Ishikawa (cell line): Measurements from ENCODE around the gene SYVN1.

Experiments used
- CEBPB ChIP-seq: IDR thresholded peaks from 2 replicates; pipeline ENCODE4 v1.6.1; 2012
- CREB1 ChIP-seq: IDR thresholded peaks from 2 replicates; pipeline ENCODE4 v1.6.1; 2012; ENCODE audit warnings: low read depth
- EGR1 ChIP-seq: IDR thresholded peaks from 2 replicates; pipeline ENCODE4 v1.6.1; 2012
- EP300 ChIP-seq: IDR thresholded peaks from 2 replicates; pipeline ENCODE4 v1.6.1; 2012; ENCODE audit warnings: borderline replicate concordance
- FOXM1 ChIP-seq: IDR thresholded peaks from 2 replicates; pipeline ENCODE4 v1.6.1; 2012; ENCODE audit warnings: low read depth, borderline replicate concordance
- MAX ChIP-seq: IDR thresholded peaks from 2 replicates; pipeline ENCODE4 v1.6.1; 2012
- NFIC ChIP-seq: IDR thresholded peaks from 2 replicates; pipeline ENCODE4 v1.6.1; 2012
- RAD21 ChIP-seq: IDR thresholded peaks from 2 replicates; pipeline ENCODE4 v1.6.1; 2012; ENCODE audit warnings: low read depth
- REST ChIP-seq: IDR thresholded peaks from 2 replicates; pipeline ENCODE4 v1.6.1; 2012; ENCODE audit warnings: low read depth, mild to moderate bottlenecking
- TAF1 ChIP-seq: IDR thresholded peaks from 2 replicates; pipeline ENCODE4 v1.6.1; 2012; ENCODE audit warnings: low read depth, mild to moderate bottlenecking
- TCF12 ChIP-seq: IDR thresholded peaks from 2 replicates; pipeline ENCODE4 v1.6.1; 2012; ENCODE audit warnings: low read depth
- TEAD4 ChIP-seq: IDR thresholded peaks from 2 replicates; pipeline ENCODE4 v1.6.1; 2012
- USF1 ChIP-seq: IDR thresholded peaks from 2 replicates; pipeline ENCODE4 v1.6.1; 2012
- YY1 ChIP-seq: IDR thresholded peaks from 2 replicates; pipeline ENCODE4 v1.6.1; 2012; ENCODE audit warnings: low read depth
- ZBTB7A ChIP-seq: IDR thresholded peaks from 2 replicates; pipeline ENCODE4 v1.6.1; 2012; ENCODE audit warnings: low read depth

SYVN1 gene

GRCh38 chr11:65147352-65148075 lies 13.2 kb upstream of the SYVN1 start:
- TF ChIP-seq CREB1 = no peak
- TF ChIP-seq TAF1 = no peak
- TF ChIP-seq YY1 = peak; percentile 22; the same call in 1 of the 2 replicates

- TF ChIP-seq EGR1 (no peak), NFIC (no peak), TAF1 (no peak), EP300 (no peak), TCF12 (no peak), CREB1 (no peak), TEAD4 (no peak), CEBPB (no peak), FOXM1 (no peak), REST (no peak), ZBTB7A (no peak), RAD21 (no peak), USF1 (no peak), YY1 (no peak), MAX (no peak)
Measured at GRCh38 chr11:65141896-65142494, 7.7 kb upstream of the SYVN1 start.

GRCh38 chr11:65136515-65137096 lies 2.3 kb upstream of the SYVN1 start:
- TF ChIP-seq FOXM1 = no peak
- no peak for TF ChIP-seq ZBTB7A
- TF ChIP-seq RAD21 = no peak
- no peak for TF ChIP-seq TAF1
- TF ChIP-seq USF1 = no peak
- TF ChIP-seq REST = no peak
- no peak for TF ChIP-seq EGR1
- TF ChIP-seq CEBPB = no peak
- TF ChIP-seq MAX = no peak
- TF ChIP-seq TCF12 = no peak
- no peak for TF ChIP-seq NFIC
- TF ChIP-seq TEAD4 = no peak
- TF ChIP-seq CREB1 = no peak

GRCh38 chr11:65135633-65136145 lies 1.4 kb upstream of the SYVN1 start:
- TF ChIP-seq TCF12 (no peak), CEBPB (no peak)

GRCh38 chr11:65134952-65135632 lies 773 bp upstream of the SYVN1 start:
- TF ChIP-seq CREB1 (no peak), TEAD4 (no peak), TCF12 (no peak), MAX (0 out of 2 replicates have a peak, but pooled peaks have one; percentile 1), ZBTB7A (no peak), NFIC (peak; percentile 51; the same call in 1 of the 2 replicates), REST (no peak), RAD21 (no peak), TAF1 (peak; percentile 69; the same call in 1 of the 2 replicates), EP300 (0 out of 2 replicates have a peak, but pooled peaks have one; percentile 30), EGR1 (0 out of 2 replicates have a peak, but pooled peaks have one; percentile 54)
